K562 (cell line): ENCODE results near the gene NBPF12. TPM values are rescaled to one million over a fixed set of nuclear protein-coding genes. Genes with fewer than 3 reads are reported as not detected.
"Not testable (repeated sequence)": the region's sequence is repeated elsewhere in the genome, so short reads cannot be mapped to it uniquely, and the experiment has no call there.

Experiments used
- ATAC-seq: fragments of 200-7000 bp; cut with Tn5 transposase; 3 replicates; pipeline ENCODE4 v1.9.1; 2020; ENCODE audit warnings: moderate library complexity
- BruUV-seq: library from RNA; stranded (reverse); fragments of 400-500 nt; replicated peaks from 2 replicates; lab custom pipeline; 2021; lab: Mats Ljungman, UMichigan
- CTCF ChIA-PET: fragments of 300-600 bp; formaldehyde crosslinking; extraction: SDS; loops from one replicate; lab custom pipeline; 2021; ENCODE audit warnings: low intra/inter-chr PET ratio; lab: Yijun Ruan, JAX
- POLR2A ChIA-PET: fragments of 300-600, 350-650 bp; sonication (Branson Sonifier 250); formaldehyde crosslinking; extraction: SDS; loops from one replicate; lab custom pipeline; 2021; ENCODE audit warnings: antibody characterized with exemption, inconsistent platforms; lab: Yijun Ruan, JAX
- DNase-seq, 4 experiments: peaks; one replicate each; pipeline versions ENCODE4 v3.0.0 to v3.0.0-alpha.2; 2011 to 2018; ENCODE audit warnings: low spot score in 3 of 4, mixed read lengths in 3 of 4; ENCODE audit errors: extremely low read depth in 1 of 4
- FAIRE-seq: peaks from 2 replicates; lab custom pipeline; 2011; peaks lifted over from hg19 to GRCh38; lab: Jason Lieb, UNC
- H2AFZ ChIP-seq: 2 replicates; pipeline ENCODE4 v1.6.0; 2011; ENCODE audit warnings: low read depth, low read length, control low read depth, inconsistent platforms
- H3K27ac ChIP-seq: fragments of 200-600 bp; 3 replicates; pipeline ENCODE4 v1.8.0; 2011; ENCODE audit warnings: low read depth, mild to moderate bottlenecking, control low read depth, inconsistent platforms, low read length, moderate library complexity, mixed read lengths; ENCODE audit errors: extremely low read depth
- H3K27me3 ChIP-seq, 2 experiments: fragments of 300-600 bp in 1 of 2; 2 replicates in 1 of 2; 3 replicates in 1 of 2; pipeline versions ENCODE4 v1.6.0 to v1.8.0; 2011; ENCODE audit warnings: inconsistent platforms in 2 of 2, low read length in 2 of 2, mild to moderate bottlenecking in 1 of 2, mixed read lengths in 1 of 2, moderate library complexity in 1 of 2; ENCODE audit not compliant: control insufficient read depth in 2 of 2, insufficient read depth in 2 of 2
- H3K36me3 ChIP-seq: fragments of 300-600 bp; 3 replicates; pipeline ENCODE4 v1.8.0; 2011; ENCODE audit warnings: mild to moderate bottlenecking, low read length, inconsistent platforms; ENCODE audit not compliant: control insufficient read depth, insufficient read depth
- H3K4me1 ChIP-seq, 2 experiments: fragments of 200-600 bp in 1 of 2; replicated peaks in 1 of 2; 2 replicates in 1 of 2; 3 replicates in 1 of 2; pipeline versions ENCODE4 v1.5.1 to v1.8.0; 2011; ENCODE audit warnings: inconsistent platforms in 2 of 2, low read length in 2 of 2, mild to moderate bottlenecking in 1 of 2, mixed read lengths in 1 of 2, moderate library complexity in 1 of 2; ENCODE audit not compliant: control insufficient read depth in 2 of 2, insufficient read depth in 2 of 2
- H3K4me2 ChIP-seq: 2 replicates; pipeline ENCODE4 v1.6.1; 2011; ENCODE audit warnings: low read length, control low read depth, inconsistent platforms, mixed read lengths; ENCODE audit not compliant: insufficient read depth
- H3K4me3 ChIP-seq: fragments of 200-600 bp; sonication (generic), shearing (Covaris generic); 2 replicates; pipeline ENCODE4 v1.5.1; 2016; ENCODE audit warnings: control low read depth, inconsistent platforms
- H3K79me2 ChIP-seq: fragments of 200-600 bp; 3 replicates; pipeline ENCODE4 v1.8.0; 2011; ENCODE audit warnings: low read length, inconsistent platforms; ENCODE audit not compliant: control insufficient read depth, insufficient read depth
- H3K9ac ChIP-seq, 2 experiments: 2 replicates each; pipeline versions ENCODE4 v1.6.0 to v1.6.1; 2011; ENCODE audit warnings: low read depth in 2 of 2, low read length in 2 of 2, control low read depth in 1 of 2, inconsistent platforms in 1 of 2, mild to moderate bottlenecking in 1 of 2, mixed read lengths in 1 of 2; ENCODE audit not compliant: insufficient read depth in 1 of 2
- H3K9me1 ChIP-seq: one replicate; pipeline ENCODE4 v1.6.0; 2011; ENCODE audit warnings: inconsistent platforms, mild to moderate bottlenecking, low read length, moderate library complexity; ENCODE audit not compliant: control insufficient read depth, insufficient read depth
- H3K9me3 ChIP-seq: replicated peaks from 2 replicates; pipeline ENCODE4 v1.5.1; 2011; ENCODE audit warnings: low read depth, low read length, inconsistent platforms; ENCODE audit not compliant: control insufficient read depth, insufficient read depth
- H4K20me1 ChIP-seq: replicated peaks from 2 replicates; pipeline ENCODE4 v1.6.1; 2011; ENCODE audit warnings: low read length, inconsistent platforms, mixed read lengths; ENCODE audit not compliant: control insufficient read depth, insufficient read depth
- TAL1 ChIP-seq: fragments of 450-650 bp; IDR thresholded peaks from 2 replicates; pipeline ENCODE4 v1.6.1; 2016; ENCODE audit warnings: mild to moderate bottlenecking
- WGBS: fragments of 100-300 bp; shearing (Covaris generic); methylation state at CpG from one replicate; pipeline ENCODE4 v1.1.6; 2016; ENCODE audit warnings: low coverage, mixed read lengths; ENCODE audit not compliant: insufficient coverage; ENCODE audit errors: missing lambda C conversion rate; 5-methylcytosine and 5-hydroxymethylcytosine counted together
- in situ Hi-C: fragments of 300-500 bp; cut with MboI; formaldehyde crosslinking; loops from 4 replicates; pipeline ENCODE4 v1.15.0; 2018; ENCODE audit warnings: inconsistent platforms, mixed read lengths
- intact Hi-C: fragments of 100-400 bp; cut with micrococcal nuclease; formaldehyde crosslinking; loops from 2 replicates; pipeline ENCODE4 v1.14.2; 2022
- polyA plus RNA-seq, 8 experiments: library from polyadenylated mRNA; depleted of rRNA in 4 of 8; stranded (reverse) in 5 of 8; unstranded in 3 of 8; fragments of >200 nt; fragmentation: Nextera tagmentation in 2 of 8; fragmentation: Illumina TruSeq in 1 of 8; extraction: Ambion mirVana in 2 of 8; extraction: Trizol in 1 of 8; gene quantifications; 2 replicates each; pipeline versions ENCODE4 v1.2.1 to v1.2.3, GENCODE V29; 2011 to 2014; ENCODE audit warnings: inconsistent platforms in 1 of 8, missing spikeins in 1 of 8
- total RNA-seq, 7 experiments: library from RNA; depleted of rRNA in 6 of 7; stranded (reverse); fragments of >200 nt in 6 of 7; fragmentation: Illumina TruSeq in 2 of 7; extraction: Trizol in 2 of 7; gene quantifications; 2 replicates each; pipeline versions ENCODE4 v1.2.1 to v1.2.3, GENCODE V29; 2011 to 2021; ENCODE audit warnings: low replicate concordance in 1 of 7

Gene NBPF12
- total and polyA plus RNA-seq, 9 of the 15 experiments (the other 6 are each of a cell fraction or from before 2014, with no cell fraction given): 2.4 to 14.5 (median 8.2) TPM

- in situ Hi-C loops, H2AFZ ChIP-seq, H3K79me2 ChIP-seq, ATAC-seq, H3K36me3 ChIP-seq, BruUV-seq, H4K20me1 ChIP-seq, FAIRE-seq, H3K4me1 ChIP-seq, DNase-seq, H3K9me3 ChIP-seq, CTCF ChIA-PET, H3K9ac ChIP-seq, H3K9me1 ChIP-seq, intact Hi-C loops, H3K27me3 ChIP-seq, H3K4me3 ChIP-seq, H3K27ac ChIP-seq, H3K4me2 ChIP-seq: not testable (repeated sequence)
- 0% methylated on average over 3 of the region's 3 CpGs for WGBS
- POLR2A ChIA-PET: interaction anchor here (1.2 kb wide), 1 partner anchor 42 kb away, joined by 3 read pairs; no protein-coding TSS in a partner anchor
Observed at GRCh38 chr1:147042891-147043290, 104.8 kb downstream of the NBPF12 start.

GRCh38 chr1:147044511-147044910 is 106.4 kb downstream of the NBPF12 start:
- FAIRE-seq, H3K4me2 ChIP-seq, in situ Hi-C loops, H3K9me3 ChIP-seq, H4K20me1 ChIP-seq, H2AFZ ChIP-seq, H3K9me1 ChIP-seq, H3K9ac ChIP-seq, H3K4me1 ChIP-seq: not testable (repeated sequence)
- POLR2A ChIA-PET: interaction anchor here (0.6 kb wide), 1 partner anchor 15 kb away, joined by 4 read pairs; no protein-coding TSS in a partner anchor
- TF ChIP-seq TAL1: 0 out of 2 replicates have a peak, but pooled peaks have one; percentile 18
- TF ChIP-seq, all 486 proteins: peak for 1; not testable (repeated sequence) for 485
- H3K27me3 ChIP-seq, CTCF ChIA-PET, ATAC-seq, H3K36me3 ChIP-seq, H3K27ac ChIP-seq, H3K79me2 ChIP-seq, H3K4me3 ChIP-seq, BruUV-seq, DNase-seq, intact Hi-C loops: not testable (repeated sequence)

Other genes with a start within 250 kb of the NBPF12 start
- gene PRKAB2, start 234.1 kb downstream of the NBPF12 start, total RNA-seq (2014; rRNA removed): 5.5 and 7.7 TPM in 2 replicates
- 9.6 and 10.0 TPM in 2 replicates for gene PRKAB2, start 234.1 kb downstream of the NBPF12 start, total RNA-seq (2014; rRNA removed; fragmentation: Illumina TruSeq; extraction: Trizol)
- 6.5 and 7.9 TPM in 2 replicates for gene PRKAB2, start 234.1 kb downstream of the NBPF12 start, total RNA-seq (2015; rRNA removed; fragmentation: Illumina TruSeq; extraction: Trizol)
- gene PRKAB2, start 234.1 kb downstream of the NBPF12 start, total RNA-seq (2021): 8.6 and 8.9 TPM in 2 replicates
- 20.6 and 20.8 TPM in 2 replicates for gene PRKAB2, start 234.1 kb downstream of the NBPF12 start, polyA plus RNA-seq (2011; rRNA removed)
- gene PRKAB2, start 234.1 kb downstream of the NBPF12 start, polyA plus RNA-seq (2014; fragmentation: Illumina TruSeq; extraction: Trizol): 10.5 and 11.4 TPM in 2 replicates
- gene PRKAB2, start 234.1 kb downstream of the NBPF12 start, polyA plus RNA-seq (2014; fragmentation: Nextera tagmentation; extraction: Ambion mirVana): 1 to 10 TPM; 2.3 to 4.0 TPM
- 7.8 and 7.9 TPM in 2 replicates for gene PRKAB2, start 234.1 kb downstream of the NBPF12 start, polyA plus RNA-seq (2014; rRNA removed)